ENCODE measurements around the gene PCLO. TPM values are rescaled to one million over a fixed set of nuclear protein-coding genes. Genes with fewer than 3 reads are reported as not detected.
A peak's percentile ranks its signal among the peaks of the same experiment; 100 is the strongest.

PCLO gene
- total RNA-seq, 2 donors from 2014 or later = 10.9 to 20.8 TPM

GRCh38 chr7:83142365-83142764 is 20.3 kb downstream of the PCLO start:
- no peaks in the 10 kb centered on the region for H3K36me3 ChIP-seq (replicated peaks in 1 of 2; ENCODE audit: insufficient read depth in 1 of 2, low read depth in 2 of 2)
- H3K9me3 ChIP-seq = no peaks in the 10 kb centered on the region
- 91 to 94% methylated on average over 2 of the region's 2 CpGs for WGBS, 2 donors
- no peak overlapping the region for H3K27ac ChIP-seq
- H3K4me1 ChIP-seq = no peaks in the 10 kb centered on the region
- DNase-seq (no peak), ATAC-seq (no peak)
- intact Hi-C loops (cut with DNase I) = no loop called here
- no peak for TF ChIP-seq CTCF (IDR thresholded peaks at IDR 0.05)
- no peak for TF ChIP-seq POLR2A (IDR thresholded peaks at IDR 0.05)
- no peaks in the 10 kb centered on the region for H3K27me3 ChIP-seq
- H3K4me3 ChIP-seq = no peak overlapping the region

DNA sequence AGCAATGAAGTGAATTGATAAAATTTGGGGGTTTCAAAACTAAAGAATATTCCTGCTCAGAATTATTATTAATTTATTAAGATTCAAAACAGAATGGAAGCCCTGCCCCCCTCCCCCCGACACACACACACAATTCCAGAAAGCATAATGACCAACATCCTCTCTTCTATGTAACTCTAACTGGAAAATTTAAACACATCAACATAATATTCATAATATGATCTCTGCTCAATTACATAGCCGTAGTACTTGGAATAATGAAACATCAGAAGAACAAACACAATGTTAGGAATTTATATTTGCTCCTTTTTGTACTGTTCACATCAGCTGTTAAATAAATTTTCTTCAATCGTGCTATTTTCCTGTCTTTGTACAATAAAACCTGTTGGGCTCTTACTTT is 20.8 kb downstream of the PCLO start:
- no peaks in the 10 kb centered on the region for H3K9me3 ChIP-seq

DNA sequence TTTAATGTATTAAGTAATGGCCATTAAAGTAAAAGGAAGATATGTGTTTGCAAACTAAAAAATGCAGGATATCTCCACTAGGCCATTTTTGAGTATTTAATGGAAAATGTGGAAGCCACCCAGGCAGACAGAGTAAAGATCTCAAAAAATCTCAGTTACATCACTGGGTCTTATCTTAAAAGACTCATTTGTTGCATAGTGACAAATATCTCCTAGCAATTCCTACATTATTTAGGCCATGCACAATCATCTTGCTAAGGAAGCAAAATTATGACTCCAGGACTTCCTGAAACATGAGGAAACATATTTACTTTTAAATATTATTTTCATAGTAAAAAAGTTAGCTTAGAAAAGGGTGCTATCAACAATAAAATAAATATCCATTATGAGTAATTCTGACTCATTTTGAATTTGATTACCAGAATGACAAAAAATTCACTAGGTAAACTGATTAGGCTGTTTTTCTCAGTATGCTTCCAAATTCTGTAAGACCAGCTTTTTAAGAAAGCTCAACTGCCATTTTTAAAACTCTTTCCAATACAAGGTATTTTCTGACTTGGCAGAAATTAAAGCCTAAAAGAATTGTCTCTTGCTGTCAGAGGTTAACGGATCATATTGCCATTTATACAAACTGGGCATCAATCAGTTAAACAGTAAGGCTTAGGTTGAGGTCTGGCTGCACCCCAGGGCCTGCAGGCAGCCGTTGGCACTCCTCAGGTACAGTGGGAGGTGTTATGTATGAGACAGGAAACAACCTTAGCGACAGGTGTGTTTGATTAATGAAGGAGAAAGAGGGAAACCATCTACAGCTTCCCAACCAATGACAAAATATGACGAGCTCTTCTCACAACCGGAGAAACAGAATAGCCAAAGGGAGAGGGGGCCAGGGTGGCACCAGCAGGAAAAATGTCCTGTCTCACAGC is 31.8 kb downstream of the PCLO start:
- ATAC-seq (peak; percentile 70), DNase-seq (peak in 3 of 4 donors; percentile 19 to 42 (median 20))
- H3K9me3 ChIP-seq = no peaks in the 10 kb centered on the region
- H3K27ac ChIP-seq = no peak overlapping the region
- H3K27me3 ChIP-seq = no peaks in the 10 kb centered on the region
- H3K4me3 ChIP-seq = no peak overlapping the region
- intact Hi-C loops (cut with DNase I) = no loop called here
- no peaks in the 10 kb centered on the region for H3K36me3 ChIP-seq (replicated peaks in 1 of 2; ENCODE audit: insufficient read depth in 1 of 2, low read depth in 2 of 2)
- 26 to 27% methylated on average over 5 of the region's 5 CpGs for WGBS, 2 donors
- H3K4me1 ChIP-seq = peaks cover 12% of the 10 kb centered on the region
- TF ChIP-seq CTCF (IDR thresholded peaks at IDR 0.05) (no peak), POLR2A (IDR thresholded peaks at IDR 0.05) (no peak)

More for the DNA sequence above, 20.8 kb downstream of the PCLO start:
- H3K4me1 ChIP-seq = no peaks in the 10 kb centered on the region
- no peaks in the 10 kb centered on the region for H3K36me3 ChIP-seq (replicated peaks in 1 of 2; ENCODE audit: insufficient read depth in 1 of 2, low read depth in 2 of 2)
- no peak for DNase-seq
- no peak for ATAC-seq
- 75 to 87% methylated on average over 3 of the region's 3 CpGs for WGBS, 2 donors
- no peaks in the 10 kb centered on the region for H3K27me3 ChIP-seq
- no peak for TF ChIP-seq POLR2A (IDR thresholded peaks at IDR 0.05)
- TF ChIP-seq CTCF (IDR thresholded peaks at IDR 0.05) = no peak
- intact Hi-C loops (cut with DNase I) = no loop called here
- no peak overlapping the region for H3K27ac ChIP-seq
- no peak overlapping the region for H3K4me3 ChIP-seq

- 93 to 97% methylated on average over 5 of the region's 5 CpGs for WGBS, 2 donors
- no peaks in the 10 kb centered on the region for H3K36me3 ChIP-seq (replicated peaks in 1 of 2; ENCODE audit: insufficient read depth in 1 of 2, low read depth in 2 of 2)
- H3K9me3 ChIP-seq = no peaks in the 10 kb centered on the region
- H3K27me3 ChIP-seq = no peaks in the 10 kb centered on the region
- ATAC-seq = no peak
- no peak for DNase-seq
- no peak overlapping the region for H3K27ac ChIP-seq
- H3K4me3 ChIP-seq = no peak overlapping the region
- TF ChIP-seq POLR2A (IDR thresholded peaks at IDR 0.05) (no peak), CTCF (IDR thresholded peaks at IDR 0.05) (no peak)
- H3K4me1 ChIP-seq = peaks cover 12% of the 10 kb centered on the region
- intact Hi-C loops (cut with DNase I) = no loop called here
Measured at GRCh38 chr7:83130191-83130590, 32.5 kb downstream of the PCLO start.

DNA sequence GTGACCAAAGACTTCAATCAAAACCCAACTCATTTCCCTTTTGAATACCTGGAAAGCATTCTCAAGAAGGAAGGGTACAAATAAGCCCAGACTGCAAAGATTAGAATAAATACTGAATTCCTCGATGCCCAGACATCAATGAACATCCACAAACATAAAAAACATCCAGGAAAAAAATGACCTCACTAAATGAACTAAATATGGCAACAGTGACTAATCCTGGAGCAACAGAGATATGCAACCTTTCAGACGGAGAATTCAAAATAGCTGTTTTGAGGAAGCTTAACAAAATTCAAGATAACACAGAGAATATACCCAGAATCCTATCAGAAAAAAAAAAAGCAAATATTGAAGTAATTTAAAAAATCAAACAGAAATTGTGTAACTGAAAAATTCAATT is 43.2 kb downstream of the PCLO start:
- no peaks in the 10 kb centered on the region for H3K27me3 ChIP-seq
- no peak overlapping the region for H3K27ac ChIP-seq
- DNase-seq (no peak), ATAC-seq (no peak)
- 60 to 63% methylated on average over 2 of the region's 2 CpGs for WGBS, 2 donors
- TF ChIP-seq CTCF (IDR thresholded peaks at IDR 0.05) = no peak
- no peak for TF ChIP-seq POLR2A (IDR thresholded peaks at IDR 0.05)
- intact Hi-C loops (cut with DNase I) = no loop called here
- H3K36me3 ChIP-seq (replicated peaks in 1 of 2; ENCODE audit: insufficient read depth in 1 of 2, low read depth in 2 of 2) = no peaks in the 10 kb centered on the region
- no peak overlapping the region for H3K4me3 ChIP-seq
- H3K4me1 ChIP-seq = no peaks in the 10 kb centered on the region
- H3K9me3 ChIP-seq = no peaks in the 10 kb centered on the region

Measured in body of pancreas (tissue), 4 donors.